Keratinocyte (primary cell): ENCODE measurements around the gene RGS3. TPM values are rescaled to one million over a fixed set of nuclear protein-coding genes. Genes with fewer than 3 reads are reported as not detected.

Experiments used
- DNase-seq: peaks from one replicate; pipeline ENCODE4 v3.0.0-alpha.2; 2011; ENCODE audit warnings: low read depth, missing footprints, low spot score
- FAIRE-seq: peaks from 2 replicates; lab custom pipeline; 2011; peaks lifted over from hg19 to GRCh38; lab: Jason Lieb, UNC
- H2AFZ ChIP-seq: 2 replicates; pipeline ENCODE4 v1.6.0; 2012; ENCODE audit warnings: low read length, control low read depth, inconsistent platforms; ENCODE audit not compliant: control insufficient read depth
- H3K27ac ChIP-seq: 2 replicates; pipeline ENCODE4 v1.5.1; 2011; ENCODE audit warnings: low read length; ENCODE audit not compliant: control insufficient read depth, insufficient read depth
- H3K27me3 ChIP-seq: 3 replicates; pipeline ENCODE4 v1.6.0; 2011; ENCODE audit warnings: low read length; ENCODE audit not compliant: control insufficient read depth, insufficient read depth; ENCODE audit errors: extremely low read depth
- H3K36me3 ChIP-seq, 2 experiments: 2 replicates in 1 of 2; 3 replicates in 1 of 2; pipeline ENCODE4 v1.5.1; 2011; ENCODE audit warnings: low read length in 2 of 2, mild to moderate bottlenecking in 1 of 2; ENCODE audit not compliant: control insufficient read depth in 2 of 2, insufficient read depth in 2 of 2; ENCODE audit errors: extremely low read depth in 1 of 2
- H3K4me1 ChIP-seq: 3 replicates; pipeline ENCODE4 v1.5.1; 2011; ENCODE audit warnings: low read length; ENCODE audit not compliant: control insufficient read depth, insufficient read depth; ENCODE audit errors: extremely low read depth
- H3K4me2 ChIP-seq: 3 replicates; pipeline ENCODE4 v1.6.0; 2011; ENCODE audit warnings: low read depth, low read length; ENCODE audit not compliant: control insufficient read depth, insufficient read depth; ENCODE audit errors: extremely low read depth
- H3K4me3 ChIP-seq, 3 experiments: fragments of 200-600 bp in 1 of 3; sonication (generic) in 1 of 3; 2 replicates in 2 of 3; 3 replicates in 1 of 3; pipeline ENCODE4 v1.5.1; 2011 to 2016; ENCODE audit warnings: low read length in 3 of 3, mild to moderate bottlenecking in 3 of 3, control low read depth in 2 of 3, inconsistent platforms in 1 of 3, low read depth in 1 of 3, mixed read lengths in 1 of 3, mixed run types in 1 of 3, moderate library complexity in 1 of 3; ENCODE audit not compliant: control insufficient read depth in 2 of 3, insufficient read depth in 2 of 3; ENCODE audit errors: extremely low read depth in 1 of 3
- H3K79me2 ChIP-seq: 2 replicates; pipeline ENCODE4 v1.6.0; 2012; ENCODE audit warnings: low read length; ENCODE audit not compliant: control insufficient read depth, insufficient read depth
- H3K9ac ChIP-seq: 3 replicates; pipeline ENCODE4 v1.6.0; 2011; ENCODE audit warnings: low read length; ENCODE audit not compliant: control insufficient read depth, insufficient read depth; ENCODE audit errors: extremely low read depth
- H3K9me1 ChIP-seq: 3 replicates; pipeline ENCODE4 v1.6.0; 2011; ENCODE audit warnings: low read length; ENCODE audit not compliant: control insufficient read depth, insufficient read depth; ENCODE audit errors: extremely low read depth
- H3K9me3 ChIP-seq: 2 replicates; pipeline ENCODE4 v1.5.1; 2012; ENCODE audit warnings: low read depth, low read length; ENCODE audit not compliant: control insufficient read depth
- H4K20me1 ChIP-seq: 3 replicates; pipeline ENCODE4 v1.6.0; 2011; ENCODE audit warnings: low read length; ENCODE audit not compliant: control insufficient read depth, insufficient read depth; ENCODE audit errors: extremely low read depth
- EZH2 ChIP-seq: IDR thresholded peaks from one replicate; pipeline ENCODE4 v1.6.1; 2012; ENCODE audit warnings: inconsistent platforms, mild to moderate bottlenecking, low read length, moderate library complexity
- dilution Hi-C: fragments of 300-500 bp; cut with MboI; formaldehyde crosslinking; loops from one replicate; pipeline ENCODE4 v1.7.0; 2020; ENCODE audit warnings: low sequenced_read_pairs; ENCODE audit not compliant: extremely low pct_ligation_motif_present
- polyA plus RNA-seq, 5 experiments: library from polyadenylated mRNA; depleted of rRNA in 3 of 5; stranded (reverse) in 3 of 5; stranded (forward) in 1 of 5; unstranded in 1 of 5; fragments of >200 nt; gene quantifications; 1 replicate in 1 of 5; 2 replicates in 3 of 5; 3 replicates in 1 of 5; pipeline versions ENCODE4 v1.2.1 to v1.2.3, GENCODE V29; 2011 to 2012; ENCODE audit warnings: missing spikeins in 2 of 5, low read depth in 1 of 5, low replicate concordance in 1 of 5
- TF ChIP-seq, protein P1 (sequence below), 3 experiments: IDR thresholded peaks in 1 of 3; conservative IDR thresholded peaks in 1 of 3; optimal IDR thresholded peaks in 1 of 3; 2 replicates in 2 of 3; 3 replicates in 1 of 3; pipeline versions ENCODE3 to v1.5.1; 2011; ENCODE audit warnings: low read length in 3 of 3, mild to moderate bottlenecking in 3 of 3, moderate library complexity in 2 of 3, control low read depth in 1 of 3, inconsistent platforms in 1 of 3; ENCODE audit not compliant: insufficient read depth in 2 of 3; ENCODE audit errors: extremely low read depth in 1 of 3

The RGS3 gene
- polyA plus RNA-seq, 1 donor (not counting 4 experiments of a cell fraction or from before 2014, with no cell fraction given): 19.6 TPM

DNA sequence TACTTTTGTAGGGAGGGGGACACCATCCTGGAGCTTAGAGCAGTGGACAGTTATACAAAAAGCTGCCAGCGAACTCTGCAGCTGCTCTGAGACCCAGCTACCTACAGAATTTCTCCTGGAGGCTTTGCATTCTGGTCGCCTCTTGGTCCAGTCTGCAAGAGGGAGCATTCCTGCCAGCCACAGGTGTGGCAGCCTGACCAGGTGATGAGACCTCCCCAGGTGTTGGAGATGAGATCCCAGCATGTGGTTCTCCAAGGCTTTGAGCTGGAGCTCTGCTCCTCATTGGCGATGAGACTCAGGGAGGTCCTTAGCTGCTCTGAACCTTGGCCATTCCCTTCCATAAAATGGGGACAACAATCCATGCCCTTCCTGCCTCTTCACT is 69.3 kb downstream of the RGS3 start:
- Histone ChIP-seq H3K4me3 (no peak overlapping the region), H3K27ac (no peak overlapping the region), H3K4me1 (no peaks in the 10 kb centered on the region), H3K79me2 (no peaks in the 10 kb centered on the region), H3K9ac (no peak overlapping the region), H3K4me2 (no peak overlapping the region), H3K27me3 (peaks cover 8% of the 10 kb centered on the region), H3K9me1 (no peaks in the 10 kb centered on the region), H3K9me3 (no peaks in the 10 kb centered on the region), H4K20me1 (no peaks in the 10 kb centered on the region), H3K36me3 (no peaks in the 10 kb centered on the region), H2AFZ (no peak overlapping the region)
- no peak for FAIRE-seq
- dilution Hi-C loops: no loop called here
- TF ChIP-seq EZH2: no peak
- TF ChIP-seq, protein P1, sequence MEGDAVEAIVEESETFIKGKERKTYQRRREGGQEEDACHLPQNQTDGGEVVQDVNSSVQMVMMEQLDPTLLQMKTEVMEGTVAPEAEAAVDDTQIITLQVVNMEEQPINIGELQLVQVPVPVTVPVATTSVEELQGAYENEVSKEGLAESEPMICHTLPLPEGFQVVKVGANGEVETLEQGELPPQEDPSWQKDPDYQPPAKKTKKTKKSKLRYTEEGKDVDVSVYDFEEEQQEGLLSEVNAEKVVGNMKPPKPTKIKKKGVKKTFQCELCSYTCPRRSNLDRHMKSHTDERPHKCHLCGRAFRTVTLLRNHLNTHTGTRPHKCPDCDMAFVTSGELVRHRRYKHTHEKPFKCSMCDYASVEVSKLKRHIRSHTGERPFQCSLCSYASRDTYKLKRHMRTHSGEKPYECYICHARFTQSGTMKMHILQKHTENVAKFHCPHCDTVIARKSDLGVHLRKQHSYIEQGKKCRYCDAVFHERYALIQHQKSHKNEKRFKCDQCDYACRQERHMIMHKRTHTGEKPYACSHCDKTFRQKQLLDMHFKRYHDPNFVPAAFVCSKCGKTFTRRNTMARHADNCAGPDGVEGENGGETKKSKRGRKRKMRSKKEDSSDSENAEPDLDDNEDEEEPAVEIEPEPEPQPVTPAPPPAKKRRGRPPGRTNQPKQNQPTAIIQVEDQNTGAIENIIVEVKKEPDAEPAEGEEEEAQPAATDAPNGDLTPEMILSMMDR (optimal IDR thresholded peaks at IDR 0.05 in 1 of 3, IDR thresholded peaks at IDR 0.05 in 1 of 3, conservative IDR thresholded peaks at IDR 0.05 in 1 of 3; ENCODE audit: extremely low read depth in 1 of 3, insufficient read depth in 2 of 3, low read length in 3 of 3): no peak
- DNase-seq: no peak

DNA sequence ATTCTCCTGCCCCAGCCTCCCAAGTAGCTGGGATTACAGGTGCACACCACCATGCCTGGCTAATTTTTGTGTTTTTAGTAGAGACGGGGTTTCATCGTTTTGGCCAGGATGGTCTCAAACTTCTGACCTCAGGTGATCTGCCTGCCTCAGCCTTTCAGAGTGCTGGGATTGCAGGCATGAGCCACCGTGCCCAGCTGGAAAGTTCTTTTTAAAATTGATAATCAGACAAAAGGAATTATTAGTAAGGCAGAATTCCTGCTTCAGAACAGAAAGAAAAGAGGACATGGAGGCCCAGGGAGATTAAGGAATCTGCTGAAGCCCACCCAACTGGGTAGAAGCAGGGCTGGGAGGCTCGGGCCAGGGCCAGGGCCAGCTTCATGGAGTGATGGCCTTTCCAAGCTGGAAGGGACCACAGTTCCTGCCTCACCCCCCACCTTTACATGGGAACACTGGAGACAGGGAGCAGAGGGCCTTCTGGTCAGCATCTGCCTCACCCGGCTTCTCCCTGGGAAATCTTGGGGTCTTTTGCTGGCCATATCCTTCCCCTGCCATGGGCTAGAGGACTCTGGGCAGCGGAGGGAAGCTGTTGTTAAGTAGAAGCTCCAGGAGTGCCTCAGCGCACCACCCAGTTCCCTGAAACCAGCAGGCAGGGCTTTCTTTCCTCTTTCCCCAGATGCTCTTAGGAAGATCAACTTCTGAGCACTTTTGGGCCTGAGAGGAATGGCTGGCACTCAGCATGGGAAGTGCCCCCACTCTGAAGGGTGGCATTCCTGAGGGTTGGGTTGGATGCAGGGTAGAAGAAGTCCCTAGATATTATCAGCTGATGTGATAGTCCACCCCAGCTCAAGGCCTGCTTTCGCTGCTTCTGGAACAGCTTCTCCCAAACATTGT is 70.1 kb downstream of the RGS3 start:
- Histone ChIP-seq H3K4me2 (no peak overlapping the region), H3K36me3 (no peaks in the 10 kb centered on the region), H3K9me1 (no peaks in the 10 kb centered on the region), H4K20me1 (no peaks in the 10 kb centered on the region), H3K9ac (no peak overlapping the region), H2AFZ (no peak overlapping the region), H3K27ac (no peak overlapping the region), H3K9me3 (no peaks in the 10 kb centered on the region), H3K4me1 (no peaks in the 10 kb centered on the region), H3K79me2 (no peaks in the 10 kb centered on the region), H3K4me3 (no peak overlapping the region), H3K27me3 (peaks cover 8% of the 10 kb centered on the region)
- FAIRE-seq: no peak
- no peak for DNase-seq
- dilution Hi-C loops: no loop called here
- no peak for TF ChIP-seq EZH2
- TF ChIP-seq, protein P1 (optimal IDR thresholded peaks at IDR 0.05 in 1 of 3, IDR thresholded peaks at IDR 0.05 in 1 of 3, conservative IDR thresholded peaks at IDR 0.05 in 1 of 3; ENCODE audit: extremely low read depth in 1 of 3, insufficient read depth in 2 of 3, low read length in 3 of 3): no peak
